Camera-type eye (tissue), 1 donor: ENCODE results near the gene C11orf91. TPM values are rescaled to one million over a fixed set of nuclear protein-coding genes. Genes with fewer than 3 reads are reported as not detected.

ENCODE experiments used
- total RNA-seq: library from RNA; depleted of rRNA; stranded (reverse); fragments of >200 nt; gene quantifications from one replicate; pipeline ENCODE4 v1.2.3, GENCODE V29; 2014

Gene C11orf91
- total RNA-seq: not detected

GRCh38 chr11:33700502-33701271, at the start of gene C11orf91:
C11orf91 (minus strand) TSS chr11:33700826; CDS start chr11:33700740, 86 bp downstream.

GRCh38 chr11:33736148-33736812, 35.7 kb upstream of the C11orf91 start, which contains the start of gene CD59:
CD59 (minus strand) TSS chr11:33736423; CDS start chr11:33722445, 13,978 bp downstream.

Other genes with a start within 250 kb of the C11orf91 start
- 193 TPM for gene CD59, start 35.6 kb upstream of the C11orf91 start, total RNA-seq
- 112 TPM for gene FBXO3, start 73.7 kb upstream of the C11orf91 start, total RNA-seq
- 17.5 TPM for gene LMO2, start 191.2 kb upstream of the C11orf91 start, total RNA-seq